Mucosa of stomach (tissue), 1 donor: ENCODE data around the gene EP300.

ENCODE experiments used
- H3K27me3 ChIP-seq: one replicate; pipeline ENCODE4 v1.7.0; 2013; ENCODE audit warnings: mild to moderate bottlenecking, low read length; ENCODE audit not compliant: control insufficient read depth, insufficient read depth
- H3K36me3 ChIP-seq: one replicate; pipeline ENCODE4 v1.7.0; 2013; ENCODE audit warnings: low read length; ENCODE audit not compliant: control insufficient read depth, insufficient read depth
- H3K4me1 ChIP-seq: one replicate; pipeline ENCODE4 v1.7.0; 2013; ENCODE audit warnings: mild to moderate bottlenecking, low read length; ENCODE audit not compliant: control insufficient read depth, insufficient read depth
- H3K4me3 ChIP-seq: one replicate; pipeline ENCODE4 v1.7.0; 2013; ENCODE audit warnings: low read length
- H3K9ac ChIP-seq: one replicate; pipeline ENCODE4 v1.7.0; 2013; ENCODE audit warnings: mild to moderate bottlenecking, low read length, moderate library complexity
- H3K9me3 ChIP-seq: one replicate; pipeline ENCODE4 v1.7.0; 2013; ENCODE audit warnings: mild to moderate bottlenecking, low read length, moderate library complexity; ENCODE audit not compliant: control insufficient read depth
- donor health status: Pancreatic carcinoma.

EP300 gene

DNA sequence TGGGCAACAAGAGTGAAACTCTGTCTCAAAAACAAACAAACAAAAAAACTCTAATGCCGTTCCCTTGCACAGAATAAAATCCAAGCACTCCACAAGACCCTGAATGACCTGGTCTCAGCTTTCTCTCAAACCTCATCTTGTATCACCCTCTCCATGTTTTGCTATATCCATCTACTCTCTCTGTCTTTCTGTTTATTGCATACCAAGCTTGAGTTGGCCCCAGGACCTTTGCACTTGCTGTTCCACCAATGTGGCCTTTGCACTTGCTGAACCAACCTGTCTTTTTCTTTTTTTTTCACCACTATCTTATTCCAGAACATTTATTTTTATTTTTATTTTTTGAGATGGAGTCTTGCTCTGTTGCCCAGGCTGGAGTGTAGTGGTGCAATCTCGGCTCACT, 110.7 kb downstream of the EP300 start:
- Histone ChIP-seq H3K4me1 (peaks cover 8% of the 10 kb centered on the region), H3K9me3 (no peaks in the 10 kb centered on the region), H3K9ac (no peak overlapping the region), H3K4me3 (no peak overlapping the region), H3K36me3 (no peaks in the 10 kb centered on the region), H3K27me3 (no peaks in the 10 kb centered on the region)

- H3K27me3 ChIP-seq = no peaks in the 10 kb centered on the region
- H3K4me3 ChIP-seq = no peak overlapping the region
- peaks cover 8% of the 10 kb centered on the region for H3K4me1 ChIP-seq
- H3K9me3 ChIP-seq = no peaks in the 10 kb centered on the region
- H3K36me3 ChIP-seq = no peaks in the 10 kb centered on the region
- no peak overlapping the region for H3K9ac ChIP-seq
Observed at GRCh38 chr22:41204066-41204465, 111.7 kb downstream of the EP300 start.

DNA sequence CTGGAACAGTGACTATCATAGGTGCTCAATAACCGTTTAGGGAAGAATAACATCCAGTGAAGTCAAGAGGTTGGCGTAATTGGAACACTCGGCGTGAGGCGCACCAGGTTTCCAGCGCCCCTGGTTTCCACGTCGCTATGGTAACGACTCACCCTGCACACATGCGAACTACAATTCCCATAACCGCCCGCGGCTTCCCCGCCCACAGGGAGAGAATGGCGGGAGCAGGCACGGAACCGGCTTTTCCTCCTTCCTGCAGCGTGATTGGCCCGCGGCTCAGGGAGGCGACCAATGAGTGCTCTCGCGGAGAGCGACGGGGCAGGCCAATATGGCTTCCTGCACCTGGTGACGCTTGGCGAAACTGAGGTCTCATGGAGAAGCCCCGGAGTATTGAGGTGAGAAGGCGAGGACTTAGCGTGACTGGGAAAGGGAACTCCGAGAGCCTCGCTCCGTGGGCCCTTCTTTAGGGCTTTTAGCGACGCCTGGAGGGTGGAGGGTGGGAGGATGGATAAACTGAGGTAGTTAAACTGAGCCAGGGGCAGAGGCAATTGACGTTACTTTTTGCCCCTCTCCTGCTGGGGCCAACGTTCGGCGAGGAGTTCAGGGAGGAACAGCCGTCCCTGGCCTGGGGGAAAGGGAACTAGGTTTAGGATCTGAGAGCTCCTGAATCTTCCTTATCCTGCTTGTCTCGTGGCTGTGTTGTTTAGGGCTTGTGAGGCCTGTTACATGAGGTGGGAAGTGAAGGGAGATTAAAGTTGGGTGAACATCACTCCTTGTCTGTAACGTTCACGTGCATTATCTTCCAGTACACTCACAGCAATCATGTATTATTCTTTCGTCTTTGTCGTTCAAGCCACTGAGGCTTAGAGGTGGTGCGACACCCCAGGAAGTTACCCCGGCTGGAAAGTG, 112.9 kb downstream of the EP300 start, which contains the start of gene L3MBTL2:
L3MBTL2 (plus strand) TSS at position 321 of the 909 bp plus-strand sequence; CDS start at position 372, 51 bp downstream.
- Histone ChIP-seq H3K36me3 (no peaks in the 10 kb centered on the region), H3K4me3 (peak within 1 kb of the TSS; percentile 57), H3K4me1 (peaks cover 8% of the 10 kb centered on the region), H3K9ac (peak within 1 kb of the TSS; percentile 65), H3K27me3 (no peaks in the 10 kb centered on the region), H3K9me3 (no peaks in the 10 kb centered on the region)

DNA sequence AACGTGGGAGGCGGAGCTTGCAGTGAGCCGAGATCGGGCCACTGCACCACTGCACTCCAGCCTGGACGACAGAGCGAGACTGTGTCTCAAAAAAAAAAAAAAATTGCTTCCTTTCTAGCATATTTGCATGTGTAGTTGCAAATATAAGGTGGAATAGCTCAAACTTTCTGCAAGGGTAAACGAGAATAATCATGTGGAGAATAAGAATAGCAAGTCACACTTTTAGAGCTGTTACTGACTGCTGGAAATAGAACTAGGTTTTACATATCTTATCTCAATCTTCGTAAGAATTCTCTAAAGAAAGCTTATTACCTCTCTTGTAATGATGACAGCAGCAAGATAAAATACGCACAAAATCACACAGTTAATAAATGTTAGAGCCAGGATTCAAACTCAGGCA, 114.3 kb downstream of the EP300 start:
- no peaks in the 10 kb centered on the region for H3K9me3 ChIP-seq
- H3K27me3 ChIP-seq = no peaks in the 10 kb centered on the region
- H3K4me1 ChIP-seq = peaks cover 4% of the 10 kb centered on the region
- no peaks in the 10 kb centered on the region for H3K36me3 ChIP-seq
- no peak overlapping the region for H3K9ac ChIP-seq
- H3K4me3 ChIP-seq = no peak overlapping the region

GRCh38 chr22:41215409-41215808, 123.0 kb downstream of the EP300 start:
- Histone ChIP-seq H3K4me1 (peaks cover 16% of the 10 kb centered on the region), H3K27me3 (no peaks in the 10 kb centered on the region), H3K4me3 (no peak overlapping the region), H3K36me3 (no peaks in the 10 kb centered on the region), H3K9me3 (no peaks in the 10 kb centered on the region), H3K9ac (no peak overlapping the region)

- Histone ChIP-seq H3K9ac (no peak overlapping the region), H3K36me3 (peaks cover 4% of the 10 kb centered on the region), H3K9me3 (no peaks in the 10 kb centered on the region), H3K27me3 (no peaks in the 10 kb centered on the region), H3K4me1 (peaks cover 16% of the 10 kb centered on the region), H3K4me3 (no peak overlapping the region)
Observed at GRCh38 chr22:41215926-41216325, 123.5 kb downstream of the EP300 start.

- Histone ChIP-seq H3K9me3 (no peaks in the 10 kb centered on the region), H3K9ac (no peak overlapping the region), H3K4me3 (no peak overlapping the region), H3K4me1 (peaks cover 16% of the 10 kb centered on the region), H3K36me3 (peaks cover 8% of the 10 kb centered on the region), H3K27me3 (no peaks in the 10 kb centered on the region)
Observed at GRCh38 chr22:41216984-41217383, 124.6 kb downstream of the EP300 start.

GRCh38 chr22:41217553-41218157, 125.3 kb downstream of the EP300 start:
- Histone ChIP-seq H3K9me3 (no peaks in the 10 kb centered on the region), H3K4me1 (peaks cover 16% of the 10 kb centered on the region), H3K36me3 (peaks cover 8% of the 10 kb centered on the region), H3K9ac (no peak overlapping the region), H3K27me3 (no peaks in the 10 kb centered on the region), H3K4me3 (no peak overlapping the region)

DNA sequence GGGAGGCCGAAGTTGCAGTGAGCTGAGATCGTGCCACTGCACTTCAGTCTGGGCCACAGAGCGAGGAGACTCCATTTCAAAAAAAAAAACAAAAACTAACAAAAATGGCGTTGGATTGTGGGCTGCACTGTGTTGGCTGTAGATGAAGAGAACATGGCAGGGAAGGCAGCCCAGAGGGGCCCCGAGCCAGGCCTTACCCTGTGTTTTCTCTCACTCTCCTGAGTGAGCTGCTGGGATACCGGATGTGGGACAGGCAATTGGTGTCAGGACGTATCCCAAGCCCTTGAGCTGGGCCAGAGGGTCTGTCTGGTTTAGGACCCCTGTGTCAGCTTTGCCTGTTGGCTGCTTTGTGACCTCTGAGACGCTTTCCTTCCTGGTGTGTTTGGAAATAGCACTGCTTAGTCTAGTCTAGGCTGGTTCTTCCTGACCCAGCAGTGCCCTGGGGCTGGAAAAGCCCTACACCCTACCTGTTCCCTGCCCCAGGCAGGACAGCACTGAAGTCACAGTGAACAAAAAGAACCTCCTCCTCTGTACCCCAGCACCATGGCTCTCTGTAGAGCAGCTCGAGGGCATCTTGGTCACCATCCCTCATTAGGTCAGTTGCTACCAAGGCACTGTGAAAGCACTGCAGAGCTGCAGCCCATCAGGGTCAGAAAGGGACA, 130.6 kb downstream of the EP300 start:
- Histone ChIP-seq H3K4me1 (peaks cover 3% of the 10 kb centered on the region), H3K9me3 (no peaks in the 10 kb centered on the region), H3K4me3 (no peak overlapping the region), H3K9ac (no peak overlapping the region), H3K36me3 (peaks cover 19% of the 10 kb centered on the region), H3K27me3 (no peaks in the 10 kb centered on the region)

- no peaks in the 10 kb centered on the region for H3K9me3 ChIP-seq
- peaks cover 19% of the 10 kb centered on the region for H3K36me3 ChIP-seq
- no peak overlapping the region for H3K9ac ChIP-seq
- no peak overlapping the region for H3K4me3 ChIP-seq
- no peaks in the 10 kb centered on the region for H3K4me1 ChIP-seq
- H3K27me3 ChIP-seq = no peaks in the 10 kb centered on the region
Observed at GRCh38 chr22:41223535-41223934, 131.1 kb downstream of the EP300 start.

- no peaks in the 10 kb centered on the region for H3K4me1 ChIP-seq
- H3K4me3 ChIP-seq = no peak overlapping the region
- no peaks in the 10 kb centered on the region for H3K9me3 ChIP-seq
- H3K9ac ChIP-seq = no peak overlapping the region
- no peaks in the 10 kb centered on the region for H3K27me3 ChIP-seq
- H3K36me3 ChIP-seq = peaks cover 11% of the 10 kb centered on the region
Observed at GRCh38 chr22:41226723-41227655, 134.6 kb downstream of the EP300 start.
